T-cell (primary cell): ENCODE results near the gene LARP1. TPM values are rescaled to one million over a fixed set of nuclear protein-coding genes. Genes with fewer than 3 reads are reported as not detected.

Experiments used
- ATAC-seq, 4 experiments: fragments of 200-7000 bp in 3 of 4; fragments of 150-1000 bp in 1 of 4; cut with Tn5 transposase; replicated peaks in 1 of 4; 1 replicate in 3 of 4; 2 replicates in 1 of 4; pipeline ENCODE4 v1.10.0; 2021; ENCODE audit warnings: moderate library complexity in 3 of 4, mild to moderate bottlenecking in 2 of 4, moderate number of reproducible peaks in 1 of 4
- CTCF ChIA-PET, 2 donors: fragments of 300-600 bp; sonication (Branson Sonifier 250); formaldehyde crosslinking; loops; one replicate each; lab custom pipeline; 2022; ENCODE audit warnings: antibody characterized with exemption in 2 of 2; lab: Charles Lee
- POLR2A ChIA-PET, 2 donors: fragments of 300-600 bp; sonication (Branson Sonifier 250); formaldehyde crosslinking; loops; one replicate each; lab custom pipeline; 2022; ENCODE audit warnings: antibody characterized with exemption in 2 of 2; lab: Charles Lee
- DNase-seq, 35 experiments: peaks; one replicate each; pipeline versions ENCODE4 v3.0.0 to v3.0.0-alpha.2; 2013 to 2023
- H3K27ac ChIP-seq: one replicate; pipeline ENCODE4 v1.5.1; 2013; ENCODE audit warnings: low read length
- H3K27me3 ChIP-seq, 2 experiments: replicated peaks in 1 of 2; 1 replicate in 1 of 2; 2 replicates in 1 of 2; pipeline versions ENCODE4 v1.6.1 to v1.7.0; 2013; ENCODE audit warnings: low read length in 1 of 2, mixed read lengths in 1 of 2; ENCODE audit not compliant: control insufficient read depth in 2 of 2, insufficient read depth in 2 of 2; ENCODE audit errors: extremely low read depth in 1 of 2
- H3K36me3 ChIP-seq, 2 donors: 1 replicate in 1 of 2; 2 replicates in 1 of 2; pipeline versions ENCODE4 v1.6.1 to v1.7.0; 2013; ENCODE audit warnings: low read length in 1 of 2; ENCODE audit not compliant: control insufficient read depth in 2 of 2, insufficient read depth in 1 of 2; ENCODE audit errors: extremely low read depth in 1 of 2
- H3K4me1 ChIP-seq, 2 experiments: 1 replicate in 1 of 2; 2 replicates in 1 of 2; pipeline versions ENCODE4 v1.6.1 to v1.7.0; 2013; ENCODE audit warnings: low read length in 2 of 2, mixed read lengths in 1 of 2; ENCODE audit not compliant: insufficient read depth in 2 of 2, control insufficient read depth in 1 of 2; ENCODE audit errors: extremely low read depth in 1 of 2
- H3K4me3 ChIP-seq, 2 donors: 1 replicate in 1 of 2; 2 replicates in 1 of 2; pipeline versions ENCODE4 v1.5.1 to v1.7.0; 2013; ENCODE audit warnings: mild to moderate bottlenecking in 2 of 2, low read length in 1 of 2, moderate library complexity in 1 of 2; ENCODE audit not compliant: control insufficient read depth in 1 of 2; ENCODE audit errors: extremely low read depth in 1 of 2
- H3K9me3 ChIP-seq: 2 replicates; pipeline ENCODE4 v1.7.0; 2013
- H3K27ac Mint-ChIP-seq, 2 donors: one replicate each; pipeline ENCODE4 v1.8.0; 2020 to 2021; ENCODE audit warnings: mild to moderate bottlenecking in 2 of 2, mixed read lengths in 2 of 2
- H3K27me3 Mint-ChIP-seq, 2 donors: one replicate each; pipeline ENCODE4 v1.8.0; 2021 to 2022; ENCODE audit warnings: mixed read lengths in 2 of 2
- H3K36me3 Mint-ChIP-seq: one replicate; pipeline ENCODE4 v1.8.0; 2021; ENCODE audit warnings: mixed read lengths
- H3K4me1 Mint-ChIP-seq, 3 donors: one replicate each; pipeline ENCODE4 v1.8.0; 2020 to 2022; ENCODE audit warnings: mixed read lengths in 3 of 3, mild to moderate bottlenecking in 1 of 3
- H3K4me3 Mint-ChIP-seq, 3 donors: one replicate each; pipeline ENCODE4 v1.8.0; 2020 to 2022; ENCODE audit warnings: mild to moderate bottlenecking in 3 of 3, mixed read lengths in 3 of 3, moderate library complexity in 3 of 3
- H3K9me3 Mint-ChIP-seq, 3 donors: one replicate each; pipeline ENCODE4 v1.8.0; 2020 to 2022; ENCODE audit warnings: mixed read lengths in 3 of 3
- WGBS: methylation state at CpG from one replicate; pipeline ENCODE4 v1.1.5; 2013; ENCODE audit warnings: missing lambda C conversion rate; ENCODE audit not compliant: insufficient coverage; 5-methylcytosine and 5-hydroxymethylcytosine counted together
- total RNA-seq, 35 experiments: library from RNA in 6 of 35; stranded (reverse) in 6 of 35; fragments of 120-200 nt in 1 of 35; gene quantifications; one replicate each; pipeline versions ENCODE4 v1.2.1 to v1.2.4 and lab custom pipeline; 2013 to 2026

LARP1 gene
- total RNA-seq, 5 donors from 2014 or later (not counting 1 experiment from before 2014, with no cell fraction given): 137 to 201 (median 182) TPM

DNA sequence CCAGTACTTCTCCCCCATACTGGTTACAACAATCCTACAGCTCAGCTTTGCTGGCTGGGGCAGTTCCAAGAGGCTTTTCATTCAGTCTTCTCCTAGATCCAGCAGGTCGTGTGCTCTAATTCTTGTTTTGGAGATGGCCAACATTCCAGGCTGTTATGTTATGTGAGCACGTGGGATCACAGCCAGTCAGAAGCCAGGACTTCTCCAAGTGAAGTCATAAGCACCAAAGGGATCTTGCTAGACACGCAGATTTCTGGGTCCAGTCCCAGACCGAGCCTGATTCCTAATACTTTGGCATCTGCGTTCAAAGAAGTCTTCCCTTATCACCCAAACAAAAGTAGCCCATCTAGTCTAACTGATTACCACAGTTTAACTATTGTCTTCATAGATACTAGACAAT, 1.4 kb upstream of the LARP1 start:
- H3K27me3 ChIP-seq: no peaks in the 10 kb centered on the region
- no peak overlapping the region for H3K4me3 ChIP-seq
- H3K36me3 ChIP-seq: no peaks in the 10 kb centered on the region
- Mint-ChIP-seq H3K4me3 (peak overlapping the region; percentile 74 to 87 (median 83)), H3K9me3 (no peaks in the 10 kb centered on the region), H3K4me1 (peaks cover 25 to 39% (median 33%) of the 10 kb centered on the region in 3 donors), H3K27me3 (no peaks in the 10 kb centered on the region), H3K27ac (peak overlapping the region; percentile 90 to 96), H3K36me3 (no peaks in the 10 kb centered on the region)
- peak overlapping the region; percentile 93 for H3K27ac ChIP-seq
- 79% methylated on average over 2 of the region's 5 CpGs for WGBS
- ChIA-PET POLR2A (interaction anchor here in 1 of 2 donors (0.6 to 0.8 kb wide), 2 partner anchors 45 to 103 kb away, joined by 3 read pairs; no protein-coding TSS in a partner anchor), CTCF (no interaction called here)
- DNase-seq (no peak), ATAC-seq (no peak)
- H3K9me3 ChIP-seq: no peaks in the 10 kb centered on the region
- peaks cover 18 to 22% of the 10 kb centered on the region in 2 experiments for H3K4me1 ChIP-seq

DNA sequence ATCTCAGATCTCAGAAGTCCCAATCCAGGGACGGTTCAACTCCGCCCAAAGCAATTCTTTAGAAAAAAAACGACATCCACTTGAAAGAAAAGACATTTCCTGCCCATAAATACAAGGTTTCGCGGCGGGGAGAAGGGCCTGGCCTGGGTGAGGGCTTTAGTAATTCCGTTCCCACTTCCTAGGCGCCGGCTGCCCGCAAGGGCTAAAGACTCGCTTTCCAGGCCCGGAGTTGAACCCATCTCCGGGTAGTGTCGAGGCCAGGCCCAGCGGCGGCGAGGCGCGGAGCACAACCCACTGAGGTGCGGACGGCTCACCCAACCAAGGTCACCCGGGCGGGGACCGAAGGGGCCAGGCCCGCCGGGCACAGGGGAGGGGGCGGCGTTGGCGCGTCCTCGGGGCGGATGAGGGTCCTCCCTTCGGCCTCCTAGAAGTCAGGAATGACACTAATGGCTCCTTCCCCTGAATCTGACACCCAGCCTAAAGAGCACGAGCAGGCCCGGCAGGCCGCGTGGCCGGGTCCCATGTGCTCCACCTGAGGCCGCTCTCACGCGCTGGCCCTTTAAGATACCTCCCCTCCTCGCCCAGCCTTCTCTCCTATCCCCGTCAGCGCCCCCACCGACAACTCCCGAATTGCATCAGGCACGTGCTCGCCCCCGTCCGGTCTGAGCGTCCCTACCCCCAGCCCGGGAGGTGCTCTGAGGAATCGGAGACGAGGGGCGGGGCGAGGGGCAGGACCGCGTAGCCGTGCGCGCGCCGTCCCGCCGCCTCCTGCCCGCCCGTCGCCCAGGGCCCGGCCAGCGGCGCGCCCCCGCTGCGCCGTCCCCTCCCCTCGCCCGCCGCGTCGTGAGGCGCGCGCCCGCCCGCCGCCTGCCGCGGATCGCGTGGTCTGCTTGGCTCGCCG, 467 bp upstream of the LARP1 start:
- peak overlapping the region; percentile 51 to 78 for H3K4me3 ChIP-seq
- no peaks in the 10 kb centered on the region for H3K36me3 Mint-ChIP-seq
- peaks cover 34 to 48% (median 42%) of the 10 kb centered on the region in 3 donors for H3K4me1 Mint-ChIP-seq
- DNase-seq: peak; percentile 97 to 100 (median 99)
- ATAC-seq: peak; percentile 87 to 92 (median 90)
- H3K9me3 Mint-ChIP-seq: no peaks in the 10 kb centered on the region
- WGBS: under 1% methylated on average over 80 of the region's 92 CpGs
- H3K27ac Mint-ChIP-seq: peak overlapping the region; percentile 90 to 96
- H3K36me3 ChIP-seq: no peaks in the 10 kb centered on the region
- ChIA-PET CTCF (no interaction called here), POLR2A (interaction anchor here in 1 of 2 donors (0.6 kb wide), 1 partner anchor 45 kb away, joined by 3 read pairs; no protein-coding TSS in a partner anchor)
- peak overlapping the region; percentile 74 to 87 (median 83) for H3K4me3 Mint-ChIP-seq
- peaks cover 22 to 26% of the 10 kb centered on the region in 2 experiments for H3K4me1 ChIP-seq
- H3K27me3 ChIP-seq: no peaks in the 10 kb centered on the region
- H3K9me3 ChIP-seq: no peaks in the 10 kb centered on the region
- peak overlapping the region; percentile 93 for H3K27ac ChIP-seq
- H3K27me3 Mint-ChIP-seq: no peaks in the 10 kb centered on the region

DNA sequence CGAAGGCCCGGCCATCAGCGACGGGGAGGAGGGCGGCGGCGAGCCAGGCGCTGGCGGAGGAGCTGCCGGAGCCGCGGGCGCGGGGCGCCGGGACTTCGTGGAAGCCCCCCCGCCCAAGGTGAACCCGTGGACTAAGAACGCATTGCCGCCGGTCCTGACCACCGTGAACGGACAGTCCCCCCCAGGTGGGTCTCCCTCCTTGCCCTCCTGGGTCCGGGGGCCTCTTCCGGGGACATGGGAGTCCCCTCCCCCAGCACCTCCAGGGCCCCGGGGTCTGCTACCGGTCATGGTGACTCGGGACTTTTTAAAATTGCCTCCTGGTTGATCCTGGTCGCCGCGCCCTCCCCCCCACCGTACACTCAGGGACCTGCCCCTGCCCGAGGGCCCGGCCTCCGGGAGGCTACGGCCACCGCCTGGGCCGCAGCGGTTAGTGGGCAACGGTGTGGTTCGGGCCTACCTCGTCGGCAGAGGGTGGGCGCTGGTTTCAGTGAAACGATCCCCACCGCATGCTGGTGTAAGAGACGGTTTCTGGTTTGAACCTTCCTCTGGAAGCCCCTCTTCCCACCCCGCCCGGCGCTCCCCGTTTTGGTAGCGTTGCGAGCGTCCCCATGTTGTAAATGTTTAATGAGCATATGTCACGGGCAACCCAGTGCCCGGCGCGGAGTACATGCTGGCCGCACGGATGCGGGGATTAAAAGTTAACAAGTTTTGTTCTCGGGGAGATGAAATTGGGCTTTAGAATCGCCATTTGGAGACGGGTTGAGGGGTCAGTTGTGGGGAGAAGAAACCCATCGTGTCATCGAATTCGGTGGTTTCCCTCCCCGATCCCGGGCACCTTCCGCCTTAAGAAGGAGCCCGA, 1.1 kb downstream of the LARP1 start:
- POLR2A ChIA-PET: no interaction called here
- Mint-ChIP-seq H3K36me3 (no peaks in the 10 kb centered on the region), H3K27me3 (no peaks in the 10 kb centered on the region), H3K9me3 (no peaks in the 10 kb centered on the region), H3K4me1 (peaks cover 47 to 63% (median 57%) of the 10 kb centered on the region in 3 donors), H3K27ac (peak overlapping the region; percentile 95), H3K4me3 (peak overlapping the region; percentile 89 to 98 (median 94))
- DNase-seq: peak in 27 of 35 experiments; percentile 2 to 61 (median 20)
- H3K4me3 ChIP-seq: peak overlapping the region; percentile 78 to 85
- H3K4me1 ChIP-seq: peaks cover 34 to 37% of the 10 kb centered on the region in 2 experiments
- H3K27ac ChIP-seq: peak overlapping the region; percentile 66
- ATAC-seq: no peak
- H3K36me3 ChIP-seq: no peaks in the 10 kb centered on the region
- H3K9me3 ChIP-seq: no peaks in the 10 kb centered on the region
- H3K27me3 ChIP-seq: no peaks in the 10 kb centered on the region
- CTCF ChIA-PET: no interaction called here
- WGBS: under 1% methylated on average over 68 of the region's 72 CpGs

DNA sequence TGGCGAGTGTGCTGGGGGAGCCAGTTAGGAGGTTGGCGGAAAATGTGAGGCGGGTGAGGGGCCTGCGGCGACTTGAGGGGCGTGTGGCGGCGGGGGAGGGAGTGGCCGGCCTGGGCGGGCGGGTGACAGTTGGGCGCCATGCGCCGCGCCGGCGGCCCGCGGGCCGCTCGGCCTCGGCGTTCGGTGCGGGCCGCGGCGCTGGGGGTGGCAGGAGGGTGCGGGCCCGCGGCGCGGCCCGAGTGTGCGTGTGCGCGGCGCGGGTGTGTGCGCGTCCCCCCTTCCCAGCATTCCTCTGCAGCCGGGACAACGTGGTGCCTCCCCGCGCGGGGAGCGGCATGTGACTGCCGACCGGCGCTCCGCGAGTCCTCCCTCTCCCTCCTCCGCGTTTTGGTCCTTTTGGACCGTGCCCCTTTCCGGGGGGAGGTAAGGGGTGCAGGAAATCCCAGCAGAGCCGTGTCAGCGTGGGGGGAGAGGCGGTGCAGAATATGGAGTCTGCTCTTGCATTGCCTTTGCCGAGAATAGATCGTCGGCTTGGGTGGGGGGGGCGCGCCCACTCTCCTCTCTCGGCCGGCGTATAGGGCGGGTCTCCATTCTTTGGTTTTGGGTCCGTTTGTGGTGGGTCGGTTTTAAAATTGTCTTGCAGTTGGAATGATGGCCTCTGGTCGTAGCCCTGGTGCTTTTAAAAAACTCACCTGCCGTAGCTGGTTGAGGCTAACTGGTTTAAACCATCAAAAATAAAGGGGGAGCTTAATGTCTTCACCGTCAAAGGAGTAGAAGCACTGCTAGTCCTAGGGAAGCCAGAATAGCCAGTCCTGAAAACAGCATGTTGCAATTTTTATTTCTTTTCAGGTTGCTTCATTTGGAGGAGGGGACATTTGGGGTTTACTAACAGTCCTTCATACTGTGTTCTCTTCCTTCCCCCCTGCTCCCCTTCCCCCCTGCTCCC, 2.0 kb downstream of the LARP1 start:
- peak overlapping the region; percentile 89 to 98 (median 94) for H3K4me3 Mint-ChIP-seq
- peaks cover 56 to 72% (median 66%) of the 10 kb centered on the region in 3 donors for H3K4me1 Mint-ChIP-seq
- Histone ChIP-seq H3K27me3 (no peaks in the 10 kb centered on the region), H3K36me3 (peaks cover 0 to 4% of the 10 kb centered on the region in 2 donors), H3K9me3 (no peaks in the 10 kb centered on the region), H3K27ac (peak overlapping the region; percentile 66), H3K4me1 (peaks cover 43% of the 10 kb centered on the region in 2 experiments), H3K4me3 (peak overlapping the region; percentile 78 to 85)
- ChIA-PET CTCF (interaction anchor here (0.5 to 1.3 kb wide), 3 partner anchors 65 to 120 kb away, joined by 3 to 7 read pairs (median 4); no protein-coding TSS in a partner anchor), POLR2A (interaction anchor here (1.0 kb wide), 2 partner anchors 10 to 11 kb away, joined by 3 to 4 read pairs; no protein-coding TSS in a partner anchor)
- no peaks in the 10 kb centered on the region for H3K36me3 Mint-ChIP-seq
- WGBS: under 1% methylated on average over 59 of the region's 73 CpGs
- H3K9me3 Mint-ChIP-seq: no peaks in the 10 kb centered on the region
- ATAC-seq (peak in 1 of 4 experiments; percentile 2), DNase-seq (peak in 32 of 35 experiments; percentile 6 to 66 (median 28))
- peak overlapping the region; percentile 95 for H3K27ac Mint-ChIP-seq
- H3K27me3 Mint-ChIP-seq: no peaks in the 10 kb centered on the region

DNA sequence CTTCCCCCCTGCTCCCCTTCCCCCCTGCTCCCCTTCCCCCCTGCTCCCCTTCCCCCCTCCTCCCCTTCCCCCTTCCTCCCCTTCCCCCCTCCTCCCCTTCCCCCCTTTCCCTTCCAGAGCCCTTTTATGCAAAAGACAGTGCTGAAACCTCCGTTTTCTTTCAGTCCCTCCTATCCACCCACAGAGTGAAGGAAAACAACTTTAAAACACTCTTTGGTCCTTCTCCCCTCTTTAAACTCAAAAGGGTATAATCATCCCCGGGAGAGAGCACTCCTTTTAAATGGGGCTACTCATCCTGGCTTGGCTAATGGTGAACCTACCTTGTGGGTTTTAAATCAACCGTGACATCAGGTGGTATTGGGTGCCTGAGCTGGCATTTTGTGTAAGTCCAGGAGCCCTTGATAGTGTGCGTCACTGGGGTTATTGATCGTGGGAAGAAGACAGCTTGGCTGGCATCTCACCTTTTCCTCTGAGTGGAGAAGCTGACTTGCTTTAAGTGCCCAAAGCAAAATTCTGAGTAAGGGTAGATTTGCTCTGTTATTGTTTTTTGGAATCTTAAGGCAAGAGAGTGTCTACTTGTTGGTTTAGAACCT, 2.7 kb downstream of the LARP1 start:
- no peaks in the 10 kb centered on the region for H3K36me3 Mint-ChIP-seq
- H3K27me3 Mint-ChIP-seq: no peaks in the 10 kb centered on the region
- H3K4me3 Mint-ChIP-seq: peak overlapping the region; percentile 81 to 89 (median 82)
- H3K9me3 ChIP-seq: no peaks in the 10 kb centered on the region
- peaks cover 64 to 79% (median 73%) of the 10 kb centered on the region in 3 donors for H3K4me1 Mint-ChIP-seq
- H3K4me3 ChIP-seq: peak overlapping the region; percentile 26 to 36
- CTCF ChIA-PET: interaction anchor here (0.5 to 1.3 kb wide), 4 partner anchors 52 to 120 kb away, joined by 3 to 7 read pairs (median 4); no protein-coding TSS in a partner anchor
- DNase-seq: peak in 23 of 35 experiments; percentile 5 to 66 (median 19)
- H3K27me3 ChIP-seq: no peaks in the 10 kb centered on the region
- H3K27ac ChIP-seq: peak overlapping the region; percentile 29
- POLR2A ChIA-PET: interaction anchor here (1.0 kb wide), 2 partner anchors 9 to 10 kb away, joined by 3 to 4 read pairs; no protein-coding TSS in a partner anchor
- 9% methylated on average over 3 of the region's 5 CpGs for WGBS
- peak overlapping the region; percentile 78 to 87 for H3K27ac Mint-ChIP-seq
- peaks cover 0 to 4% of the 10 kb centered on the region in 2 donors for H3K36me3 ChIP-seq
- peaks cover 47% of the 10 kb centered on the region in 2 experiments for H3K4me1 ChIP-seq
- peak in 1 of 4 experiments; percentile 7 for ATAC-seq
- no peaks in the 10 kb centered on the region for H3K9me3 Mint-ChIP-seq
